G401.6 (cell line): ENCODE measurements around the gene KRT10.
"Not testable (repeated sequence)": the region's sequence is repeated elsewhere in the genome, so short reads cannot be mapped to it uniquely, and the experiment has no call there.

Source experiments
- FAIRE-seq: peaks from 2 replicates; lab custom pipeline; 2012; peaks lifted over from hg19 to GRCh38; lab: Jason Lieb, UNC

KRT10 gene

GRCh38 chr17:40822132-40822812 lies at the start of gene KRT10:
Gene KRT10 (minus strand): TSS chr17:40822614. CDS start chr17:40822585, 29 bp downstream.
- FAIRE-seq, result no peak

- no peak for FAIRE-seq
These were observed 48.9 kb upstream of the KRT10 start for GRCh38 chr17:40871316-40871715.

GRCh38 chr17:40870136-40870535 lies 47.7 kb upstream of the KRT10 start:
- FAIRE-seq, result no peak

- FAIRE-seq, result no peak
These were observed 44.4 kb upstream of the KRT10 start, which contains the start of gene KRT12 for GRCh38 chr17:40866838-40867237. Gene KRT12 (minus strand): TSS chr17:40867223. CDS start chr17:40867186, 37 bp downstream.

- FAIRE-seq, result no peak
These were observed 42.4 kb upstream of the KRT10 start for GRCh38 chr17:40864661-40865390.

GRCh38 chr17:40862985-40863733 lies 40.7 kb upstream of the KRT10 start:
- FAIRE-seq, result no peak

- FAIRE-seq, result no peak
These were observed 37.1 kb upstream of the KRT10 start for GRCh38 chr17:40859536-40859935.

GRCh38 chr17:40858667-40859066 lies 36.3 kb upstream of the KRT10 start:
- not testable (repeated sequence) for FAIRE-seq

- no peak for FAIRE-seq
These were observed 35.1 kb upstream of the KRT10 start for GRCh38 chr17:40857535-40857934.

- no peak for FAIRE-seq
These were observed 31.9 kb upstream of the KRT10 start for GRCh38 chr17:40854175-40854814.

- no peak for FAIRE-seq
These were observed 29.9 kb upstream of the KRT10 start for GRCh38 chr17:40852364-40852763.

GRCh38 chr17:40850293-40850972 lies 28.0 kb upstream of the KRT10 start:
- FAIRE-seq, result no peak

- FAIRE-seq, result no peak
These were observed 27.3 kb upstream of the KRT10 start for GRCh38 chr17:40849723-40850122.

- no peak for FAIRE-seq
These were observed 26.3 kb upstream of the KRT10 start for GRCh38 chr17:40848583-40849235.

GRCh38 chr17:40846515-40847144 lies 24.2 kb upstream of the KRT10 start:
- FAIRE-seq, result no peak

- no peak for FAIRE-seq
These were observed 22.3 kb upstream of the KRT10 start for GRCh38 chr17:40844671-40845107.

- FAIRE-seq, result no peak
These were observed 20.8 kb upstream of the KRT10 start for GRCh38 chr17:40843242-40843641.

- no peak for FAIRE-seq
These were observed 18.8 kb upstream of the KRT10 start for GRCh38 chr17:40841246-40841645.

- FAIRE-seq, result no peak
These were observed 16.8 kb upstream of the KRT10 start for GRCh38 chr17:40839194-40839593.

GRCh38 chr17:40836020-40836419 lies 13.6 kb upstream of the KRT10 start:
- FAIRE-seq, result no peak

- no peak for FAIRE-seq
These were observed 11.5 kb upstream of the KRT10 start for GRCh38 chr17:40833882-40834281.
